Heart left ventricle (tissue), 13 donors: ENCODE data around the gene HK3.

Experiments used
- POLR2A ChIP-seq, 2 donors: fragments of 450-650 bp; IDR thresholded peaks; one replicate each; pipeline ENCODE4 v1.6.1; 2017; ENCODE audit warnings: antibody characterized with exemption in 2 of 2, mild to moderate bottlenecking in 2 of 2, moderate library complexity in 2 of 2
- TF ChIP-seq, protein P1 (sequence below), 12 donors: fragments of 200-600 bp; sonication (generic) in 4 of 12; IDR thresholded peaks; one replicate each; pipeline versions ENCODE4 v1.5.0 to v1.8.0; 2018 to 2022; ENCODE audit warnings: antibody characterized with exemption in 12 of 12, mild to moderate bottlenecking in 5 of 12
- donor health status: ischemic (EF 13 %, LVEDD 7.1; RV severe dilation, severe dysfunction).
- donor health status: DM: no; HTN: yes; CAD: no.
- donor health status: DM: no; HTN: no; CAD: no.
- donor health status: ischemic (EF 25% LVEDD 6.9; RV normal size, moderate dysfunction).
- donor health status: ischemic (EF 25% LVEDD 5.7; RV mildly dilated, moderate dysfunction).
- donor health status: ischemic (EF 35%, LVEDD 5.7; RV mildly dilated, moderate dysfunction).
- donor health status: nonischemic (EF 11% LVEDD 7.7; RV severe dilation, severe dysfunction).
- donor health status: DM: yes; HTN: yes; CAD: no.
- donor health status: PGD.
- donor health status: ischemic (EF 29% LVEDD 5.4; RV normal size, mild dysfunction).
- donor health status: nonischemic (EF 23%, LVEDD 6.1; RV moderate dilation, normal function).

- no peak for TF ChIP-seq POLR2A (IDR thresholded peaks at IDR 0.05)
- TF ChIP-seq, protein P1, sequence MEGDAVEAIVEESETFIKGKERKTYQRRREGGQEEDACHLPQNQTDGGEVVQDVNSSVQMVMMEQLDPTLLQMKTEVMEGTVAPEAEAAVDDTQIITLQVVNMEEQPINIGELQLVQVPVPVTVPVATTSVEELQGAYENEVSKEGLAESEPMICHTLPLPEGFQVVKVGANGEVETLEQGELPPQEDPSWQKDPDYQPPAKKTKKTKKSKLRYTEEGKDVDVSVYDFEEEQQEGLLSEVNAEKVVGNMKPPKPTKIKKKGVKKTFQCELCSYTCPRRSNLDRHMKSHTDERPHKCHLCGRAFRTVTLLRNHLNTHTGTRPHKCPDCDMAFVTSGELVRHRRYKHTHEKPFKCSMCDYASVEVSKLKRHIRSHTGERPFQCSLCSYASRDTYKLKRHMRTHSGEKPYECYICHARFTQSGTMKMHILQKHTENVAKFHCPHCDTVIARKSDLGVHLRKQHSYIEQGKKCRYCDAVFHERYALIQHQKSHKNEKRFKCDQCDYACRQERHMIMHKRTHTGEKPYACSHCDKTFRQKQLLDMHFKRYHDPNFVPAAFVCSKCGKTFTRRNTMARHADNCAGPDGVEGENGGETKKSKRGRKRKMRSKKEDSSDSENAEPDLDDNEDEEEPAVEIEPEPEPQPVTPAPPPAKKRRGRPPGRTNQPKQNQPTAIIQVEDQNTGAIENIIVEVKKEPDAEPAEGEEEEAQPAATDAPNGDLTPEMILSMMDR (IDR thresholded peaks at IDR 0.05) = no peak
Measured at GRCh38 chr5:176849611-176850227, 49.4 kb downstream of the HK3 start.
